Measurements from ENCODE around the gene SFXN2.

SFXN2 gene

GRCh38 chr10:102791754-102792395 is 77.4 kb downstream of the SFXN2 start:
- DNase-seq (ENCODE audit: low spot score in 2 of 2), result no peak
- no peaks in the 10 kb centered on the region for H3K36me3 ChIP-seq (replicated peaks)
- in situ Hi-C loops (cut with MboI; ENCODE audit: low sequenced_read_pairs), result no loop called here
- H3K27me3 ChIP-seq (ENCODE audit: low read depth), result no peaks in the 10 kb centered on the region
- H3K4me1 ChIP-seq, result no peaks in the 10 kb centered on the region
- H3K4me3 ChIP-seq, result no peak overlapping the region
- no peaks in the 10 kb centered on the region for H3K9me3 ChIP-seq
